GM12872 (cell line): ENCODE data around the gene OR6C75.

Experiments used
- CTCF ChIP-seq: IDR thresholded peaks from 3 replicates; pipeline ENCODE4 v1.5.1; 2011; ENCODE audit warnings: low read depth, mild to moderate bottlenecking, low read length, moderate library complexity; ENCODE audit not compliant: insufficient read depth

Gene OR6C75

GRCh38 chr12:55392032-55392795 lies 29.4 kb downstream of the OR6C75 start:
- no peak for TF ChIP-seq CTCF

GRCh38 chr12:55396326-55396725 lies 33.6 kb downstream of the OR6C75 start:
- TF ChIP-seq CTCF, result no peak

GRCh38 chr12:55400229-55400628 lies 37.5 kb downstream of the OR6C75 start, which contains the start of gene OR6C65:
Gene OR6C65, plus strand, starts transcription at chr12:55400529. Its CDS starts 0 bp downstream, at chr12:55400529.
- TF ChIP-seq CTCF, result no peak

- no peak for TF ChIP-seq CTCF
Measured at GRCh38 chr12:55407866-55408265, 45.1 kb downstream of the OR6C75 start.

DNA sequence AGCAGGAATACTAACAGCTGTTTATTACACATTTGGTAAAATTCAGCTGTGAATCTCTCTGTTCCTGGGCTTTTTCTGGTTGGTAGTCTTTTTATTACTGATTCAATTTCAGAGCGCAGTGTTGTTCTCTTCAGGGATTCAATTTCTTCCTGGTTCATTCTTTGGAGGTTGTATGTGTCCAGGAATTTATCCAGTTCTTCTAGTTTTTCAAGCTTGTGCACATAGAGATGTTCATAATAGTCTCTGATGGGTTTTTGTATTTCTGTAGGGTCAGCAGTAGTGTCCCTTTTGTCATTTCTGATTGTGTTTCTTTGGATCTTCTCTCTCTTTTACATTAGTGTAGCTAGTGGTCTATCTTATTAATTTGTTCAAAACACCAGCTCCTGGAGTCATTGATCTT lies 54.2 kb downstream of the OR6C75 start:
- no peak for TF ChIP-seq CTCF
